K562 (cell line): ENCODE results near the gene CHCHD10. TPM values are rescaled to one million over a fixed set of nuclear protein-coding genes. Genes with fewer than 3 reads are reported as not detected.

Experiments
- TGIF2 ChIP-seq: sonication (generic); formaldehyde crosslinking; IDR thresholded peaks from 2 replicates; pipeline ENCODE4 v1.8.1; 2022; ENCODE audit warnings: mild to moderate bottlenecking, missing genetic modification reagents, moderate library complexity
- polyA plus RNA-seq, 8 experiments: library from polyadenylated mRNA; depleted of rRNA in 4 of 8; stranded (reverse) in 5 of 8; unstranded in 3 of 8; fragments of >200 nt; fragmentation: Nextera tagmentation in 2 of 8; fragmentation: Illumina TruSeq in 1 of 8; extraction: Ambion mirVana in 2 of 8; extraction: Trizol in 1 of 8; gene quantifications; 2 replicates each; pipeline versions ENCODE4 v1.2.1 to v1.2.3, GENCODE V29; 2011 to 2014; ENCODE audit warnings: inconsistent platforms in 1 of 8, missing spikeins in 1 of 8
- total RNA-seq, 7 experiments: library from RNA; depleted of rRNA in 6 of 7; stranded (reverse); fragments of >200 nt in 6 of 7; fragmentation: Illumina TruSeq in 2 of 7; extraction: Trizol in 2 of 7; gene quantifications; 2 replicates each; pipeline versions ENCODE4 v1.2.1 to v1.2.3, GENCODE V29; 2011 to 2021; ENCODE audit warnings: low replicate concordance in 1 of 7
- TF ChIP-seq, protein P1 (sequence below), 2 experiments: fragments of 450-650 bp in 1 of 2; sonication (generic) in 1 of 2; formaldehyde crosslinking in 1 of 2; IDR thresholded peaks; 2 replicates each; pipeline versions ENCODE4 v1.7.1 to v1.9.0; 2016 to 2022; ENCODE audit warnings: inconsistent platforms in 1 of 2, mild to moderate bottlenecking in 1 of 2, missing genetic modification reagents in 1 of 2
- TF ChIP-seq, protein P2 (sequence below): sonication (generic); formaldehyde crosslinking; IDR thresholded peaks from 2 replicates; pipeline ENCODE4 v1.9.0; 2022; ENCODE audit warnings: mild to moderate bottlenecking, missing genetic modification reagents
- TF ChIP-seq, protein P3 (sequence below): fragments of 450-650 bp; IDR thresholded peaks from 2 replicates; pipeline ENCODE4 v1.6.1; 2016; ENCODE audit warnings: low read depth

Gene CHCHD10
- total and polyA plus RNA-seq, 9 of the 15 experiments (the other 6 are each of a cell fraction or from before 2014, with no cell fraction given) = 15.2 to 292 (median 102) TPM

DNA sequence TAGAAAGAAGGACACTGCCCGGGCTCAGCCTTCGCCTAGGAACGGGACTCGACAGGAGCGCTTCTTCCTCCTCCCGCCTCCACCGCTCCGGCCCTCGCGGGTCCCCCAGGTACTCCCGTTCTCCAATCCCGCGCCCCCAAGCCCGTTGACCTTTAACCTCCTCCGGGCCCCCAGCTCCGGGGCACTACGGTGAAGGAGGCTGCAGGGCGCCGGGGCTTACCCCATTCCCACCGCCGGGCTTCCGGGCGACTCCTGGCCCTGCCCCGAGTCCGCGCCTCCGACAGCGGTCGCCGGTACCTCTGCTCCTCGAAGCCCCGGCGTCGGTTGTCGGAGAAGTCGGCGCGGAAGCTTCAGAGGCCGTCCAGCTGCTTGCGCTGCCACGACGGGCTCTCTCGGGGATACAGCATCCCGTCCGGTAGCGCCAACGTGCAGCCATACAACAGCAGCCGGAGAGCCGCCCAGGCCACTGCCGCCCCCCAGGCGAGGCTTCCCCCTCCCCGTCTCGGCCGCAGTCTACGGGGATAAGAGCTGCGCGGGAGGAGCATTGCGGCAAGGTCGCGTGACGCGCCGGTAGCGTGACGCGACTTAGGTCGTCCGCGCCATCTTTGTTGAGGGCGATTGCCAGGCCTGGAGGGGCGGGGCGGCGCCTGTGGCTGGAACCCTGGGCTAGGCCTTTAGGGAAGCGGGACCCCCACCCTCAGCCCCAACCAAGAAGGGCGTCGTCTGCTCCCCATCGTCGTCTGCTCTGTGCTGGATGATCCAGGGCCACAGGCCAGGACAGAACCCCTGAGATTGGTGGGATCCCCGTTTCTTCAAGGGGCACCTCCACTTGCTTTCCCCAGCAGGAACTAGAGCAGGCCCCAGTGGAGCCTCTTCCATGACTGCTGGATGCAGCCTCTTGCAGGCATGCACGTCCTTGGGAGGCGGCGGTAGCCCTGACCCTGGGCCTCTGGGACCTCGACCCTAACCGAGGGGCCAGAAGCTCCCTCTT, 50.7 kb downstream of the CHCHD10 start (continued):
- TF ChIP-seq, protein P1, sequence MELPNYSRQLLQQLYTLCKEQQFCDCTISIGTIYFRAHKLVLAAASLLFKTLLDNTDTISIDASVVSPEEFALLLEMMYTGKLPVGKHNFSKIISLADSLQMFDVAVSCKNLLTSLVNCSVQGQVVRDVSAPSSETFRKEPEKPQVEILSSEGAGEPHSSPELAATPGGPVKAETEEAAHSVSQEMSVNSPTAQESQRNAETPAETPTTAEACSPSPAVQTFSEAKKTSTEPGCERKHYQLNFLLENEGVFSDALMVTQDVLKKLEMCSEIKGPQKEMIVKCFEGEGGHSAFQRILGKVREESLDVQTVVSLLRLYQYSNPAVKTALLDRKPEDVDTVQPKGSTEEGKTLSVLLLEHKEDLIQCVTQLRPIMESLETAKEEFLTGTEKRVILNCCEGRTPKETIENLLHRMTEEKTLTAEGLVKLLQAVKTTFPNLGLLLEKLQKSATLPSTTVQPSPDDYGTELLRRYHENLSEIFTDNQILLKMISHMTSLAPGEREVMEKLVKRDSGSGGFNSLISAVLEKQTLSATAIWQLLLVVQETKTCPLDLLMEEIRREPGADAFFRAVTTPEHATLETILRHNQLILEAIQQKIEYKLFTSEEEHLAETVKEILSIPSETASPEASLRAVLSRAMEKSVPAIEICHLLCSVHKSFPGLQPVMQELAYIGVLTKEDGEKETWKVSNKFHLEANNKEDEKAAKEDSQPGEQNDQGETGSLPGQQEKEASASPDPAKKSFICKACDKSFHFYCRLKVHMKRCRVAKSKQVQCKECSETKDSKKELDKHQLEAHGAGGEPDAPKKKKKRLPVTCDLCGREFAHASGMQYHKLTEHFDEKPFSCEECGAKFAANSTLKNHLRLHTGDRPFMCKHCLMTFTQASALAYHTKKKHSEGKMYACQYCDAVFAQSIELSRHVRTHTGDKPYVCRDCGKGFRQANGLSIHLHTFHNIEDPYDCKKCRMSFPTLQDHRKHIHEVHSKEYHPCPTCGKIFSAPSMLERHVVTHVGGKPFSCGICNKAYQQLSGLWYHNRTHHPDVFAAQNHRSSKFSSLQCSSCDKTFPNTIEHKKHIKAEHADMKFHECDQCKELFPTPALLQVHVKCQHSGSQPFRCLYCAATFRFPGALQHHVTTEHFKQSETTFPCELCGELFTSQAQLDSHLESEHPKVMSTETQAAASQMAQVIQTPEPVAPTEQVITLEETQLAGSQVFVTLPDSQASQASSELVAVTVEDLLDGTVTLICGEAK (IDR thresholded peaks at IDR 0.05) = no peak
- TF ChIP-seq, protein P1 (CRISPR knock-in tag; IDR thresholded peaks at IDR 0.05) = no peak
- TF ChIP-seq, protein P2, sequence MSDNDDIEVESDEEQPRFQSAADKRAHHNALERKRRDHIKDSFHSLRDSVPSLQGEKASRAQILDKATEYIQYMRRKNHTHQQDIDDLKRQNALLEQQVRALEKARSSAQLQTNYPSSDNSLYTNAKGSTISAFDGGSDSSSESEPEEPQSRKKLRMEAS (CRISPR knock-in tag) = peak; percentile 86
- no peak for TF ChIP-seq TGIF2 (CRISPR knock-in tag)
- TF ChIP-seq, protein P3, sequence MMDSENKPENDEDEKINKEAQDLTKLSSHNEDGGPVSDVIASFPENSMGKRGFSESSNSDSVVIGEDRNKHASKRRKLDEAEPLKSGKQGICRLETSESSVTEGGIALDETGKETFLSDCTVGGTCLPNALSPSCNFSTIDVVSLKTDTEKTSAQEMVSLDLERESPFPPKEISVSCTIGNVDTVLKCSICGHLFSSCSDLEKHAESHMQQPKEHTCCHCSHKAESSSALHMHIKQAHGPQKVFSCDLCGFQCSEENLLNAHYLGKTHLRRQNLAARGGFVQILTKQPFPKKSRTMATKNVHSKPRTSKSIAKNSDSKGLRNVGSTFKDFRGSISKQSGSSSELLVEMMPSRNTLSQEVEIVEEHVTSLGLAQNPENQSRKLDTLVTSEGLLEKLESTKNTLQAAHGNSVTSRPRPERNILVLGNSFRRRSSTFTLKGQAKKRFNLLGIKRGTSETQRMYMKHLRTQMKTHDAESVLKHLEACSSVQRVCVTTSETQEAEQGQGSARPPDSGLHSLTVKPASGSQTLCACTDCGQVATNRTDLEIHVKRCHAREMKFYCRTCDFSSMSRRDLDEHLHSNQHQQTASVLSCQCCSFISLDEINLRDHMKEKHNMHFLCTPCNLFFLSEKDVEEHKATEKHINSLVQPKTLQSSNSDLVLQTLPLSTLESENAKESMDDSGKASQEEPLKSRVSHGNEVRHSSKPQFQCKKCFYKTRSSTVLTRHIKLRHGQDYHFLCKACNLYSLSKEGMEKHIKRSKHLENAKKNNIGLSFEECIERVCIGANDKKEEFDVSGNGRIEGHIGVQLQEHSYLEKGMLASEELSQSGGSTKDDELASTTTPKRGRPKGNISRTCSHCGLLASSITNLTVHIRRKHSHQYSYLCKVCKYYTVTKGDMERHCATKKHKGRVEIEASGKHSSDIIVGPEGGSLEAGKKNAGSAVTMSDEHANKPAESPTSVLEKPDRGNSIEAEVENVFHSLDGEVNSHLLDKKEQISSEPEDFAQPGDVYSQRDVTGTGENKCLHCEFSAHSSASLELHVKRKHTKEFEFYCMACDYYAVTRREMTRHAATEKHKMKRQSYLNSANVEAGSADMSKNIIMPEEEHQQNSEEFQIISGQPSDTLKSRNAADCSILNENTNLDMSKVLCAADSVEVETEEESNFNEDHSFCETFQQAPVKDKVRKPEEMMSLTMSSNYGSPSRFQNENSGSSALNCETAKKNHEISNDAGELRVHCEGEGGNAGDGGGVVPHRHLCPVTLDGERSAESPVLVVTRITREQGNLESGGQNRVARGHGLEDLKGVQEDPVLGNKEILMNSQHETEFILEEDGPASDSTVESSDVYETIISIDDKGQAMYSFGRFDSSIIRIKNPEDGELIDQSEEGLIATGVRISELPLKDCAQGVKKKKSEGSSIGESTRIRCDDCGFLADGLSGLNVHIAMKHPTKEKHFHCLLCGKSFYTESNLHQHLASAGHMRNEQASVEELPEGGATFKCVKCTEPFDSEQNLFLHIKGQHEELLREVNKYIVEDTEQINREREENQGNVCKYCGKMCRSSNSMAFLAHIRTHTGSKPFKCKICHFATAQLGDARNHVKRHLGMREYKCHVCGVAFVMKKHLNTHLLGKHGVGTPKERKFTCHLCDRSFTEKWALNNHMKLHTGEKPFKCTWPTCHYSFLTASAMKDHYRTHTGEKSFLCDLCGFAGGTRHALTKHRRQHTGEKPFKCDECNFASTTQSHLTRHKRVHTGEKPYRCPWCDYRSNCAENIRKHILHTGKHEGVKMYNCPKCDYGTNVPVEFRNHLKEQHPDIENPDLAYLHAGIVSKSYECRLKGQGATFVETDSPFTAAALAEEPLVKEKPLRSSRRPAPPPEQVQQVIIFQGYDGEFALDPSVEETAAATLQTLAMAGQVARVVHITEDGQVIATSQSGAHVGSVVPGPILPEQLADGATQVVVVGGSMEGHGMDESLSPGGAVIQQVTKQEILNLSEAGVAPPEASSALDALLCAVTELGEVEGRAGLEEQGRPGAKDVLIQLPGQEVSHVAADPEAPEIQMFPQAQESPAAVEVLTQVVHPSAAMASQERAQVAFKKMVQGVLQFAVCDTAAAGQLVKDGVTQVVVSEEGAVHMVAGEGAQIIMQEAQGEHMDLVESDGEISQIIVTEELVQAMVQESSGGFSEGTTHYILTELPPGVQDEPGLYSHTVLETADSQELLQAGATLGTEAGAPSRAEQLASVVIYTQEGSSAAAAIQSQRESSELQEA = no peak
